HG02763 (cell line): ENCODE data around the gene ZNF766.
"Not testable (repeated sequence)": the region's sequence is repeated elsewhere in the genome, so short reads cannot be mapped to it uniquely, and the experiment has no call there.

ENCODE experiments used
- ATAC-seq: cut with Tn5 transposase; IDR thresholded peaks from one replicate; pipeline ENCODE4 v1.9.1; 2021; ENCODE audit warnings: mild to moderate bottlenecking, moderate library complexity; ENCODE audit not compliant: unreplicated experiment

ZNF766 gene

DNA sequence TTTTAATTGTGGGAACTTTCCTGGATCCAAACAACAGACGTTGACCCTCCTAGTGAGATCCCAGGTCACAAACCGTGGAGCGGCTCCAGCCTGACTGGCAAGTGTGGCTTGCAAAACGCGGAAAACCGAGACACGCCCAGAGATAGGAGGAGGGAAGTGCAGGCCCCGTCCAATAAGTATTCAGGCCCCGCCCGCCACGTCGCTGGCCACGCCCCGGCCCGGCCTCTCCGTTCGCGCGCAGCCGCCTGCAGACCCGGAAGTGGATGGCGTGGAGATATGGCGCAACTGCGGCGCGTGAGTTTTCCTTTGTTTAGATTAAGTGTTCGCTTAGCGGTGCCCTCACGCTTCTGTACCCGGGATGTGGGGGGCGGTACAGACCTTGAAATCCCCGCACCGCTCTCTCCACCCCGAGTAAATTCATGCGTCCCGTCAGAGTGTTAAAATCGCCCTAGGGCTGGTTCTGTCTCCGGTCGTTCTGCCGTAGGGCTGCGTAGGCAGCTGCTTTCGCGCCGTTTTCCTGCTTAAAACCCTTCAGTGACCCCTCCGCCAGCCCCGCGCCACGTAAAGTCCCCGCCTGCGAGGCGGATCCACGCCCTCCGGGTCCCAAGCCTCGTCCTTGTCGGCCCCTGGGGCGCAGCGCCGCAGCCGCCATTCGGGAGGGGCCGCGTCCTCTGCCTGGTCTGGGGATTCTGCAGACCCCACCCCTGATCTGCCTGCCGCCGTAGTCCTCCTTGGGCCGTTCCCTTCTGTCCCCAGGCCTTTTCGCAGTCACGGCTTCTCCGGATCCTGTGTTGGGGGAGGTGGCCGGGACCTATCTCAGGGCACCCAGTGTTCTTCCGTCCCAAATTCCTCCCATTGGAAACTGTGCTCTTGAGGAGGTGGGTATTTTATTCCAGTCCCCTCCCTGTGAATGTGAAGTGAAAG lies at the start of gene ZNF766:
TSS of gene ZNF766 (plus strand) at position 250 of the 924 bp plus-strand sequence. CDS start at position 277, 27 bp downstream.
- ATAC-seq, result peak; percentile 95

DNA sequence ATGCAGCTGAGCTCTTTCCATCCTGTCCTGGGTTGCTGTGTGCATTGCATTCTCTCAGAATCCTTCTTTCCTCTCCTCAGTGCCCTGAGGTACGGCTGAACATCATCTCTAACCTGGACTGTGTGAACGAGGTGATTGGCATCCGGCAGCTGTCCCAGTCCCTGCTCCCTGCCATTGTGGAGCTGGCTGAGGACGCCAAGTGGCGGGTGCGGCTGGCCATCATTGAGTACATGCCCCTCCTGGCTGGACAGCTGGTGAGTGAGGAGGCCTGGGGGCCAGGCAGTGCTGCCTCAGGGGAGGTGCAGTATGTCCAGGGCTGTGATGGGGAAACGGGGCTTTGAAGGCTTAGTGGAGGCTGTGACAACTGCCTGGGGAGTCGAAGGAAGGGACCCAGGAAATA lies 49.8 kb upstream of the ZNF766 start:
- no peak for ATAC-seq

DNA sequence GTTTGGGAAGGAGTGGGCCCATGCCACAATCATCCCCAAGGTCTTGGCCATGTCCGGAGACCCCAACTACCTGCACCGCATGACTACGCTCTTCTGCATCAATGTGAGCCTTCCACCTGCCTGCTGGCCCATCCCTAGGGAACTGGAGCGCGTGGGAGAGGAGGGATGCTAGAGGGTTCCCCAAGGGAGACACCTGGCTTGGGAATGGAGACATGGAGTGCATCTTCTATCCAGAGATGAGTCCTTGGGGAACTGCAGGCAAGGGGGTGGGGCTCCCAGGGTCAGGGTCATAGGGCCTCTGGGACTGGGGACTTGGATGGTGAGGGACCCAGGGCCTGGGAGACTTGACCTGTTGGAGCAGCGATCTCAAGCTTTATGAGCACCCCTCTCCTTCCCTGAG lies 48.4 kb upstream of the ZNF766 start:
- no peak for ATAC-seq

DNA sequence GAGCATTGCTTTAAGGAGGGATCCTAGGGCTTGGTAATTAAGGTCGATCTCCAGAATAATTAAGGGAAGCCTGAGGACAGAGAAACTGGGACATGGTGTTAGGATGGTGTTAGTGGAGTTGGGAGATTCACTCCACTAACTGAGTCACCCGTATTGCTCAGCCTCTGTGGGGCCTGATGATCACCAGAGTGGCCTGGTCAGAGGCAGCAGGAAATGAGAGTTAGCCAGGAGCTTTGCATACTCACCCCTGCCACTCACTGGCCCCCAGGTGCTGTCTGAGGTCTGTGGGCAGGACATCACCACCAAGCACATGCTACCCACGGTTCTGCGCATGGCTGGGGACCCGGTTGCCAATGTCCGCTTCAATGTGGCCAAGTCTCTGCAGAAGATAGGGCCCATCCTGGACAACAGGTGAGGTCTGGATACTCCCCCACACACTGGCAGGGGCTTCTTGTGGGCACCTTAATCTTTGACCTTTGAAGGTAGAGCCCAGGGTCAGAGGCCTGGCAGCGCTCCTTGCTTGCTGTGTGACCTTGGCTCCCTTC lies 47.5 kb upstream of the ZNF766 start:
- no peak for ATAC-seq

DNA sequence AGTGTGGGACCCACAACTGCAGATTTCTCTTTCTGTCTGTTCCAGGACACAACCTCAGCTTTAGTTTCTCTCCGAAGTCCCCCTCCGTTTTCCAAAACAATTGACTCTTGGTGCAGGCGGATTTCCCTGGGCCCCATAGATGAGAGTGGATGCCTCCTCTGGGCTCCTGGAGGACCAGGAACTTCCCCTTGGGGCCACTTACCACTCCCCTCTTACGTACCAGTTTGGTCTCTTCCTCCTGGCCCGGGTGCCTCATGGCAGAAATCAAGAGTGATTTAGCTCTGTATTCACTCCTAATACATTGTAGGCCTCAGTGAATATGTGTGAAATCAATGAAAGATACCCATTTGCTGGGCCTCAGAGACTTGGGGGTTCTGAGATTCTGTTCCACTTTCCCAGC lies 45.2 kb upstream of the ZNF766 start:
- ATAC-seq, result no peak

DNA sequence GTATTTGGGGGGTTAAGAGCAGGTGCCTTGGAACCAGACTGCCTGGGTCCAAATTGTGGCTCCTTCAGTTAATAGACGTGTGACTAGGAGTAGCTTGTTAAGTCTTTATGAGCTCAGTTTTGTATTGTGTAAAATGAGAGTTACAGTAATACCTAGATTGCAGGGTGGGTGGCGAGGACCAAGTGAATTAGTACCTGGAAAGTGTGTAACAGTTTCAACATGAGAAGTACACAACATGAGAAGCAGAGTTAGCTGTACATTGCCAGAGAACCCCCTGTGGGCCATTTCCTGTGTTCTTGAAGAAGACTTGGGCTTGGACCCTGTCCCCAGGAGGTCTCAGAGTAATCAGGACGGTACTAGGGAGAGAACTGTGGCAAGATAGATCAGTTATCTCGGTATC lies 42.7 kb upstream of the ZNF766 start:
- ATAC-seq, result no peak

DNA sequence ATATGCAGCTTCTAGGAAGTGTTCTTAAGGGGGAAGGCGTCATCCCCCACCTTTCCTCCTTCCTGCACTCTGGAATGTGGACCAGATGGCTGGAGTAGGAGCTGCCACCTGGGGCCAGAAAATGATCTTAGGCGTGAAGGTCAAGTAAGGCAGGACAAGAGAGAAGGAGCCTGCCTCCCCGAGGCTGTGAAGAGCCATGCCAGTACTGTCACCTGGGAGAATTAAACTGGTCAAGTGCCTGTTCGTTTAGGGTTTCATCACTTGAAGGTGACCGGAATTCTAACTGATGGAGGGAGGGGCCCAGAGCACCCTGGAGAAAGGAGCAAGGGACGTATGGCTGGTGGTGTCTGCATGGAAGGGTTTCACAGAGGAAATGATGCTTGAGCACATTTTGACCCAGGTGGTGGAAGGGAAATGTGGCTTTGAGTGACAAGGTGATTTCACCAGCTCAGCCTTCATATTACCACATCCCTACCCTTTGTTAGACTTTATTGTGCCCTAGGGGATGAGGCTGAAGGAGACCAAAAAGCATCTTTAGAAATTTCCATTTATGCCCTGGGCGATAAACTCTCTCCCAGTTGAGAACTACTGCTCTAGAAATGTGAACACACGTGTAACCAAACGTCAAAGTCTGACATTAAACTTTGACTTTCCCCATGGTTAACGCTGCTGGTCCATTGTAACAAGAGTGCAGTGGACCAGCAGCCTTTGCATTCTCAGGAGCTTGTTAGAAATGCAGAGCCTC lies 42.0 kb upstream of the ZNF766 start:
- no peak for ATAC-seq

DNA sequence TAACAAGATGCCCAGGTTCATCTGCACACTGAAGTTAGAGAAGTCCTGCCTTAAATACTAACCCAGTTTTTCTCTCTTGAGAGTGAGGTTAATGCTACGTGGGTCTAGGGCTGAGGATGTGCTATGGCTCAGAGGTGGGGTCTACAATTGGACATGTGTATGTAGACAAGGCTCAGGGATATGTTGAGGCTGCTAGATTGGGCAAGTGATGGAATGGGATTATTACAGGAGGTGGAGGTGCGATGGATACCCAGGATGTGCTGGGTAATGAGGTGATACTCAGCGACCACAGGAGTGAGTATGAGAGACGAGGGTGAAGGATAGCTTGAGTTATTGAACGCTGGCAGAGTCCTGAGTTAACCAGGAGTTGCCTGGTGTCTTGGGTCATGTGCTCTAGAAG lies 41.4 kb upstream of the ZNF766 start:
- ATAC-seq, result no peak

DNA sequence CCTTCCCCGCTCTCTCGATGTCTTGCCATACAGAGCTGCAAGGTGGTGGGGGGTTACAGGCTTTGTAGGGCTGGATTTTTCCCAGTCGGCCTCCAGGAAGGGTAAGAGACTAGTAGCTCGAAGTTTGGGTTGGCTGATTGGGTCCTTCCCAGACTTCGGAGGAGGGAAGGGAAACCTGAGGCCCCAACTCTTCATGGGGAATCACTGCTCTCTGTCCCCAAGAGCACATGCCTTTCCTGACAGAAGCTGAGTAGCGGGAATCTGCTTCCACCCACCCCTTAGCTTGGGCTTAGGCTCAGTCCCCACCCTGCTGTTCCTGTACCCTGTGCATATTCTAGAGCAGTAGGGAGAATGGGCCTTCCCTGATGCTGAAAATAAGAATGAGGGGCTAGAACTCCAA lies 39.9 kb upstream of the ZNF766 start:
- no peak for ATAC-seq

DNA sequence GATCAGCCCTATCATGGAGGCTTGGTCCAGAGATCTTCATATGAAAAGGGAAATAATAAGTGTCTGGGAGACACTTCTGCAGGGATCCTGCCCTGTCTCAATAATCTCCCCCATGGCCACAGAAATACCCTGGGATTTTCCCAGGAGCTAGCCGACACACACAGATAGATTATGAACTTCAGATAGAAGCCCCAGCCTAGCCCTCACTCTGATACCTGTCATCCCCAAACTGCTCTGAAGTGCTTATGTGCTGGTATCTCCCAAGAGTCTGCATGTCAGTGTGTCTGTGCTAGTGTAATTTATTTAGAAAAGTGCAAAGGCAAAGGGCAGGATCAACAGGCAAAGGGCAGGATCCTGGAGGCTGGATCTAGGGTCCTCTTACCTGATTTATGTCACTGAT lies 38.7 kb upstream of the ZNF766 start:
- no peak for ATAC-seq

DNA sequence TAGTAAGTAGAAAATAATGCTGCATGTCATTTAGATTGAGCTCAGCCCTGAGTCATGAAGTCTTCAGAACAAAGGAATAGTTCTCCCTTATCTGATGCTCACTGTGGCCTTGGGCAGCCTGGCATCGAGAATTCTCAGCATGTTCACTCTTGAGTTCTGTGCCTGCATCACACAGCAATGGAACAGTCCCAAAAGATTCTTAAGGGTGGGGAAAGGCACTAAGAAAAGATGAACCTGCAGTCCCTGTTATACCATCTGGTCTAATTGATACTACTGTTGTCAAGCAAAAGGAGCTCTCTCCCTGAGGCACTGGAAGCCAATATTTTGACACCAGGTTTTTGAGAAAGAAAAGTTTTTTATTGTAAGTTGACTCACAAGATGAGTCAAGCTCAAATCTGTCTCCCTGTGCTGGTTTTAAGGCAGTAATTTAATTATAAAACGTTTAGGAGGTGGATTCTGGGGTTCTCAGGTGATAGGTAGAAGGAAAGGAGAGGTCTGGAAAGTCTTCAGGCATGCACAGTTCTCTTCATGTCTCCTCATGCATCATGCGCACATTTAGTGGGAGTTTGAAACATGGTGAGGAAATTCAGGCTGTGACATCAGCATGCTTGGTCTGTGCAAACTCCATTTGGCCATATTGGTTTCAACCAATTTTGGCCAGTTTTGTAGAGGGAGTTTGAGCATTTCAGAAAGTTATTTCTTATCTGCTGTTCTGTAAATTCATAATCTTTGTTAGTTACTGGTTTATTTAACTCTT lies 38.1 kb upstream of the ZNF766 start:
- no peak for ATAC-seq

DNA sequence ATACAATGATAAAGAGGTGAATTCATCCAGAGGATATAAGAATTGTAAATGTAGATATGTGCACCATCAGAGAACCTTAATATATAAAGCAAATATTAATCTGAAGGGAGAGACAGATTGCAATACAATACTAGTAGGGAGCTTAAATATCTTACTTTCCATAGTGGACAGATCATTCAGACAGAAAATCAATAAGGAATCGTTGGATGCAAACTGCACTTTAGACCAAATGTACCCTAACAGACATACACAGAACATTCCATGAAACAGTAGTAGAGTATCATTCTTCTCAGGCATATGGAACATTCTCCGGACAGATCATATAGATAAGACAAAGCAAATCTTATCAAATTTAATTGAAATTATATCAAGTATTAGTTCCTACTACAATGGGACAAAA lies 35.0 kb upstream of the ZNF766 start:
- ATAC-seq, result no peak

DNA sequence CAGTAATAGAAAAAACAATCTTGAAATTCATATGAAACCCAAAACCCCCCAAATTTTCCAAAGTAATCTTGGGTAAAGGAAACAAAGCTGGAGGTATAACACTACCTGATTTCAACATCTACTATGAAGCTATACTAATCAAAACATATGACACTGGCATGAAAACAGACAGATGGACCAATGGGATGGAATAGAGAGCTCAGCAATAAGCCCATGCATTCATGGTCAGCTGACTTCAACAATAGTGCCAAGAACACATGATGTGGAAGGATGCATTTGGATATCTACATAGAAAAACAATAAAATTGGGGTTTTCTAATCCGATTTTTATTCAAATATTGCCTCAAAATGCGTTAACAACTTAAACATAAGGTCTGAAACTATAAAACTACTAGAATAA lies 32.2 kb upstream of the ZNF766 start:
- no peak for ATAC-seq

DNA sequence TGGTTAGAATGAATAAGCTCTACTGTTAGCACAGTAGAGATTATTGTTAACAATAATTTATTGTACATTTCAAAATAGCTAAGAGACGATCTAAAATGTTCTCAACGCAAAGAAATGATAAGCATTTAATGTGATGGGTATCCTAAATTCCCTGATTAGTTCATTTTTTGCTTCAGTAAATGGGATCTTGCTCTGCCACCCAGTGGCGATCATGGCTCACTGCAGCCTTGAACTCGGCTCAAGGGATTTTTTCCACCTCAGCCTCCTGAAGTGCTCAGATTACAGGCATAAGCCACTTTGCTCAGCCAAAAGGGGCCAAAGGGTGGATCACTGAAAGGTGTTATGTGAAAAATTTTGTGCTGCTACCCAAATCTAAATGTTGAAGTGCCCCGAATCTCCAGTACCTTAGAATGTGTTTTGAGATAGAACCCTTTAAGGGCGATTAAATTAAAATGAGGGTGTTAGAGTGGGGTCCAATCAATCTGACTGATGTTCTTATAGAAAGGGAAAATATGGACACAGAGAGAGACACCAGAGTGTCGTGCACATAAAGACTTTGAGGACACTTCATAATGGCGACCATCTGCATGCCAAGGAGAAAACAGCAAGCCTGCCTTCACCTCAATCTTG lies 31.5 kb upstream of the ZNF766 start:
- ATAC-seq, result no peak

DNA sequence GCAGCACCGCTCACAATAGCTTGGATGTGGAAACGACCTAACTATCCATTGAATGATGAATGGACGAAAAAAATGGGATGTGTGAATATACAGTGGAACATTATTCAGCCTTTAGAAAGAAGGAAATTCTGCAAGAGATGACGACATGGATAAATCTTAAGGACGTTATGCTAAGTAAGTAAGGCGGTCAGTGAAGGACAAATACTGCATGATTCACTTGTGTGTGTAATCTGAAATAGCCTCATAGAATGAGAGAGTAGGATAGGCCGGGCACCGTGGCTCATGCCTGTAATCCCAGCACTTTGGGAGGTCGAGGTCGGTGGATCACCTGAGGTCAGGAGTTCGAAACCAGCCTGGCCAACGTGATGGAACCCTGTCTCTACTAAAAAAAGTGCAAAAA lies 25.4 kb upstream of the ZNF766 start:
- no peak for ATAC-seq

DNA sequence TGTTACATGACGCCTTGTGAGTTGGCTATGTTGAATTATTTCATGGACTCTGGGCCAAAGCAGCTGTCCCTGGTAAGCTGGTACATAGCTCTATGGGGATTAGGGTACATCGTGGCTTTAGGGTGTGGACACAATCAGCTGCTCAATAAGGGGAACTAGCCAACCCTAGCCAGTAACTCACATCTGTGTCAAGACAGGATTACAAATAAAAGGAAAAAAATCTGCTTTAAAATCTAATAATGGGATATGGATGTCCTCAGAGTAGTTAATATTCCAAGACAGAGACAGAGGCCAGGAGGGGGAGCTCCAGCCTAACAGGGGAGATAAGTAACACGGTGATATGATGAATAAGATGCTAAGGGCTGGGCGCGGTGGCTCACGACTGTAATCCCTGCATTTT lies 21.1 kb upstream of the ZNF766 start:
- no peak for ATAC-seq

DNA sequence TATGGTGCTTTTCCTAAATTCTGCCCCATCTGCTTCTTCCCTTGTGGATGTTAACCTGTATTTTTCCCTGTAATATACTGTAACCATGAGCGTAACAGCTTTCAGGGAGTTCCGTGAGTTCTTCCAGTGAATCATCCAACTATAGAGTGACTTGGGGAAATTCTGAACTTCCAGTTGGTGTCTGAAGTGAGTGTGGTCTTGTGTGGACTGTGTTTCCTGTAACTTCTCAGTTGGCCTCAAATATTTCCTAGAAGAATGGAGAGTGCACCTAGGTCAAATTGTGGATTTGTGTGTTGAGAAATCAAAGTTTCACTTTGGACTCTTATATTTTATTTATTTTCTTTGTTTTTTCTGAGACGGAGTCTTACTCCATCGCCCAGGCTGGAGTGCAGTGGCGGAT lies 11.0 kb upstream of the ZNF766 start:
- ATAC-seq, result no peak

DNA sequence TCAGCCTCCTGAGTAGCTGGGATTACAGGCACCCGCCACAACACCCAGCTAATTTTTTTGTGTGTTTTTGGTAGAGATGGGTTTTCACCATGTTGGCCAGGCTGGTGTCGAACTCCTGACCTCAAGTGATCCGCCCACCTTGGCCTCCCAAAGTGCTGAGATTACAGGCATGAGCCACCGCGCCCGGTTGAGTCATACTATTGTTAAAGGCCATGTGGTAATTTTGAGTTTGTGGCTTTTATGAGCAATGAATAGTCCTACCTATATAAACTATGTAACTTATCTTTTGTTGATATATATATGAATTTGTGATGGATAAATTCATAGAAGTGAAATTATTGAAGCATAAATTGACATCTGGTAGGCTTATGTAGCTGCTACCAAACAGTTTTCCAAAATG lies 3.8 kb upstream of the ZNF766 start:
- ATAC-seq, result not testable (repeated sequence)

DNA sequence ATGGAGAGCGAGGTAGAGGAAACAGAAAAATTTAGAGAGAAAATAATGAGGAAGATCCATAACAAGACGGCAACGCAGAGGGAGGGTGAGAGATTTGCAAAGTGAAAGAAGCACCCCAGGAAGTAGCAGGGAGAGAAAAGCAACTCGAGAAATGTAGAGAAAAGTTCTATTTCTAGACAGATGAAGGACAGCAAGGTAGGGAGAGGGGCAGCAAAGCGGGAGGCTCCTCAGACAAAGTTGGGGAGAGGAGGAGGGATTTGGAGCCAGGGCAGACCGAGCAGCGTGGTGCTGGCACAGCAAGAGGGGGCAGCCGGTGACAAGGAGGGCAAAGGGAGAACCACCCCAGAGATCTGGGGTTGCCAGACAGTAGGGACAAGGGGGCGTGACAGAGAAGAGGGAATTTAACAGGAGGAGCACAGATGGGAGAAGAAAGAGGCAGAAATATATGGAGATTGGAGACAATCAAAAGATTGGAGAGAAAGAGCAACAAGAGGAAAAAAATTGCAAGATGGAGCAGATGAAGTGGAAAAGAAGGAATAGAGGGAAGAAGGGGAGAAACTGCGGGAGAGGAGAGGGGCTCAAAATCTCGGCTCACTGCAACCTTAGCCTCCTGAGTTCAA lies 989 bp downstream of the ZNF766 start:
- no peak for ATAC-seq

DNA sequence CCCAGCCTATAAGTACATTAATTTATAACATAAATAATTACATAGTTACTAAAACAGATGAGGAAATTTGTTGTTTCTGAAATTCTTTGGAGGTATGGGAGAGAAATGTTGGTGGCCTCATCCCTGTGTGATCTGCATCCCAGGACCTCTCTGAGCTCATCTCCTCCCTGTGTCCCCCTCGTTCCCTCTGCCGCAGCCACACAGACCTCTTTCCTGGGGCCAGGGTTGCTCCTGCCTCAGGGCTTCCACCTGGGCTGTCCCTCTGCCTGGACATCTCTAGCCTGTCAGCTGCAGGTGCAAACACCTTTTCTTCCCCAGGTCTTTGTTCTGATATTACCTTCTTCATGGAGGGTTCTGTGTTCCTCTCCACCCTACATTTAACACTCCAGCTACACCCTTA lies 3.9 kb downstream of the ZNF766 start:
- ATAC-seq, result no peak
